Measurements from ENCODE around the gene KDM1A. TPM values are rescaled to one million over a fixed set of nuclear protein-coding genes. Genes with fewer than 3 reads are reported as not detected.

KDM1A gene
- total RNA-seq, 1 donor from 2014 or later, result 155 TPM

DNA sequence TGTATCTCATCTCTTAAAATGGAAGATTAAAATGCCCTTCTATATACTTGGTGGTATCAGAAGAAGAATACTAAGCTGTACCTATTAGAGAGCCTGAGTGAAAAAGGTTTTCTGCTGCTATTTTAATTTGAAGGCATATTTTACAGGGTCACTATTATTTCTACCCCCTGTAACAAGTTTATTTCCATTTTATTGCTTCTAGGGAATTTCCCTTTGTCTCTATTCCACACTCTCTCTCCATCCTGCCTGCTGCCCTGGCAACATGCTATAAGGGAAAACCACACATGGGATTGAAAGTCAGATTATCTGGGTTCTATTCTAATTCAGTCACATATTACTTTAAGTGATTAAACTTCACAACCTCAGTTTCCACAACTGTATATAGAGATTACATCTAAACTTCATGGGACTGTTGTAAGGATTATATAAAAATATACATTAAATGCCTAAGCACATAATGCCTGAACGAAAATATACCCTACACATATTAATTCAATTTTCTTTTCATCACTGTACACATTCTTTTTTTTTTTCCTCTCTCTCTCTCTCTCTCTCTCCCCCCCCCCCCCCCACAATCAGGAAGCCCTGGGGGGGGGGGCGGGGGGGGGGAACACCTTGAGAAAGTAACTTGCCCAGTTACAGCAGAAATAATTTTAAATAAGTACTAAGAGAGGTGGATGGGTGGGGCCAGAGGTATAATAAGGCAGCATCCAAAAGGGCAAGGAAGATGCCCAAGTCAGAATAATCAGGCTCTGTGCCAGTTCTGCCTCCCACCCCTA, 97.8 kb downstream of the KDM1A start:
- no peaks in the 10 kb centered on the region for H3K27me3 Mint-ChIP-seq
- H3K4me3 Mint-ChIP-seq, result no peak overlapping the region
- no peaks in the 10 kb centered on the region for H3K9me3 Mint-ChIP-seq
- H3K4me1 Mint-ChIP-seq (ENCODE audit: unreplicated experiment), result peaks cover 21% of the 10 kb centered on the region
- H3K27ac Mint-ChIP-seq, result no peak overlapping the region
- TF ChIP-seq, protein P1, sequence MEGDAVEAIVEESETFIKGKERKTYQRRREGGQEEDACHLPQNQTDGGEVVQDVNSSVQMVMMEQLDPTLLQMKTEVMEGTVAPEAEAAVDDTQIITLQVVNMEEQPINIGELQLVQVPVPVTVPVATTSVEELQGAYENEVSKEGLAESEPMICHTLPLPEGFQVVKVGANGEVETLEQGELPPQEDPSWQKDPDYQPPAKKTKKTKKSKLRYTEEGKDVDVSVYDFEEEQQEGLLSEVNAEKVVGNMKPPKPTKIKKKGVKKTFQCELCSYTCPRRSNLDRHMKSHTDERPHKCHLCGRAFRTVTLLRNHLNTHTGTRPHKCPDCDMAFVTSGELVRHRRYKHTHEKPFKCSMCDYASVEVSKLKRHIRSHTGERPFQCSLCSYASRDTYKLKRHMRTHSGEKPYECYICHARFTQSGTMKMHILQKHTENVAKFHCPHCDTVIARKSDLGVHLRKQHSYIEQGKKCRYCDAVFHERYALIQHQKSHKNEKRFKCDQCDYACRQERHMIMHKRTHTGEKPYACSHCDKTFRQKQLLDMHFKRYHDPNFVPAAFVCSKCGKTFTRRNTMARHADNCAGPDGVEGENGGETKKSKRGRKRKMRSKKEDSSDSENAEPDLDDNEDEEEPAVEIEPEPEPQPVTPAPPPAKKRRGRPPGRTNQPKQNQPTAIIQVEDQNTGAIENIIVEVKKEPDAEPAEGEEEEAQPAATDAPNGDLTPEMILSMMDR (conservative IDR thresholded peaks at IDR 0.05), result no peak
- no peaks in the 10 kb centered on the region for H3K36me3 Mint-ChIP-seq
- no peak for DNase-seq (ENCODE audit: extremely low spot score, unreplicated experiment)

DNA sequence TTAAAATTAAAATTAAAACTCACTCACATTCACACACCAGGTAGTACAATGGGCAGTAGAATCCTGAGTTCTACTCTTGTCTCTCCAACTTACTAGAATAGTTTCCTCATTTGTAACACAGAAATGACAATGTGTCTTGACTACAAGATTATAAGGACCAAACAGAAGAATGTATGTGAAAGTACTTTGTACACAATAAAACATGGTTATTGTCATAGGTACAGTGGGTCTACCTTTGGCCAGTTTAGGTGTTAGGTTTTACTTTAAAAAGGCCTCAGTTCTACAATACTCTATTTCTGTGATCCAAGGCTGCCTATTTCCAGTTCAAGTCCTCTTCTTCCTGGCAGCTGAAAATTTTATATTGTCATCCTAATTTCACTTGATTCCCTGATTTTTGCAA, 99.1 kb downstream of the KDM1A start:
- Mint-ChIP-seq H3K9me3 (no peaks in the 10 kb centered on the region), H3K4me3 (no peak overlapping the region), H3K36me3 (no peaks in the 10 kb centered on the region), H3K27ac (no peak overlapping the region), H3K4me1 (ENCODE audit: unreplicated experiment) (peaks cover 23% of the 10 kb centered on the region), H3K27me3 (no peaks in the 10 kb centered on the region)
- no peak for DNase-seq (ENCODE audit: extremely low spot score, unreplicated experiment)
- TF ChIP-seq, protein P1 (conservative IDR thresholded peaks at IDR 0.05), result no peak

DNA sequence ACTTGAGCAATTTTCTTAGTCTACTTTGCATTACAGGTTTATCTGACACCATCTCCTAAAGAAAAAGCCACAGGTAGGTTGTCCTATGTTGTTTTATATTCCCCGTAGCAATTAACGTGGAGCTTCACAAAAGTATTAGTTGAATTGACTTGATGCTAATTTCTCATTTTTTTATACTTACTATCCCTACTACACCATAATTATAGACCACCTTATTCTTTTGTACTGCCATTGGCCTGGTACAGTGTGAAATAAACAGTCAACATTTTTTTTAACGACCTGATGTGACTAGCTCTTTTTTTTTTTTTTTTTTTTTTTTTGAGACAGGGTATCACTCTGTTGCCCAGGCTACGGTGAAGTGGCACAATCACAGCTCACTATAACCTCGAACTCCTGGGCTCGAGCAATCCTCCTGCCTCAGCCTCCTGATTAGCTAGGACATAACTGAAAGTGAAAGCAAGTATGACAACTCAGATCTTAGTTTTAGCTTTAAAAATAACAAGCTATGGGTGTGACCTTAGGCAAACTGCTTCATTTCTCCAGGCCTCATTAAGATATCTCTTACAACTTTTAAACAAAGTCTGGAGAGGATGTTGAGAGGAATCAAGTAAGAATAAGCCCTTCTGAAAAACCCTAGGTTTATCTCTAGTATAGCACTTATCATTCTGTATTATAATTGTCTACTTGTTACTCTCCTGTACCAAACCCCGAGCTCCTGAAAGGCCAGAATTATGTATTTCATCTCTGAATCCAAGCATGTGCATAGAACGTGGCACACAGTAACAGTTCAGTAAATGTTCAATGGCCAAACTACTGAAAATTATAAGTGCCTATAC, 99.9 kb downstream of the KDM1A start:
- Mint-ChIP-seq H3K4me1 (ENCODE audit: unreplicated experiment) (peaks cover 29% of the 10 kb centered on the region), H3K27me3 (no peaks in the 10 kb centered on the region), H3K27ac (peak overlapping the region; percentile 65), H3K4me3 (no peak overlapping the region), H3K9me3 (no peaks in the 10 kb centered on the region), H3K36me3 (no peaks in the 10 kb centered on the region)
- DNase-seq (ENCODE audit: extremely low spot score, unreplicated experiment), result no peak
- TF ChIP-seq, protein P1 (conservative IDR thresholded peaks at IDR 0.05), result no peak

DNA sequence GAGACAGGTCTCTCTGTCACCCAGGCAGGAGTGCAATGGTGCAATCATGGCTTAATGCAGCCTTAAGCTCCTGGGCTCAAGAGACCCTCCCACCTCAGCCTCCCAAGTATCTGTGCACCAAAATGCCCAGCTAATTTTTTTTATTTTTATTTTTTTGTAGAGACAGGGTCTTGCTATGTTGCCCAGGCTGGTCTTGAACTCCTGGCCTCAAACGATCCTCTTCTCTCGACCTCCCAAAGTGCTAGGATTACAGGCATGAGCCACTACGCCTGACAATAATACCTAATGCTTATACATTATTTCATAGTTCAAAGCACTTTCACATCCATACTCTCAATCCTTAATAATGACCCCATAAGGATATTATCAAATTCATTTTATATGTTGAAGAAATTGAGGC, 101.1 kb downstream of the KDM1A start:
- Mint-ChIP-seq H3K9me3 (no peaks in the 10 kb centered on the region), H3K27me3 (no peaks in the 10 kb centered on the region), H3K4me3 (no peak overlapping the region), H3K27ac (no peak overlapping the region), H3K4me1 (ENCODE audit: unreplicated experiment) (peaks cover 31% of the 10 kb centered on the region), H3K36me3 (no peaks in the 10 kb centered on the region)
- TF ChIP-seq, protein P1 (conservative IDR thresholded peaks at IDR 0.05), result no peak
- no peak for DNase-seq (ENCODE audit: extremely low spot score, unreplicated experiment)

DNA sequence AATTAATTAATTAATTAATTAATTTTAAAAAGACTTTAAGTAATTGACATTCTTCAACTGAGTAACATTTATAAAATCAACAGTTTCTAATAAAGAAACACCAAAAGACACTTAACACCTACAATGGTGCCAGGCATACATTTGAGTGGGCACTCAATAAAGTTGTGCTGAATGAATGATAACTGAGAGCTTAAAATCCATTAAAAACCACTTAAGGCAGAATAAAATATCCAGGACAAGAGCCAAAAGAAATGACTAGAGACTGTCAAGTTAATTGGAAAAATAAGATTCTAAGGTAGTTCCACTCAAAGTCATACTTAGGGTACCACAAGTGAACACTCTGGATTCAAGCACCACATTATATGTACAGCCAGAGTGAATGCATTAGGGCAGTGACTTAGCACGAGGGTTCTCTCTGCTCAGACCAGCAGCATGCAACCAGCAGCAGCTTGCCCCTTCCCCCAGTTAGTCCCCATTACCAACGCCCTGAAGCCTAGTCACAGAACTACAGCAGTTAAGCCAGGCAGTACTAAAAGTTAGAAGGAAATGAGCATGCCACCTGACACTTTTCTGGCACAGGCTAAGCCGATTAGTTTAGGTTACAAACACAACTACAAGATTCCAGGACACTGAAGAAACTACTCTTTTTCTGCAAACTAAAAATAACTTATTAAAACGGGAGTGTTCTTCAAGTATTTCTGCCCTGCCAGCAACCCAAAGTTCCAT, 102.9 kb downstream of the KDM1A start:
- Mint-ChIP-seq H3K27me3 (no peaks in the 10 kb centered on the region), H3K27ac (peak overlapping the region; percentile 5), H3K36me3 (no peaks in the 10 kb centered on the region), H3K9me3 (no peaks in the 10 kb centered on the region), H3K4me1 (ENCODE audit: unreplicated experiment) (peaks cover 40% of the 10 kb centered on the region), H3K4me3 (no peak overlapping the region)
- no peak for DNase-seq (ENCODE audit: extremely low spot score, unreplicated experiment)
- TF ChIP-seq, protein P1 (conservative IDR thresholded peaks at IDR 0.05), result no peak
